ENCODE measurements around the gene RANBP17.

GRCh38 chr5:170821257-170821800 lies 40.5 kb upstream of the RANBP17 start:
- TF ChIP-seq BCLAF1 (IDR thresholded peaks at IDR 0.05; ENCODE audit: borderline replicate concordance in 1 of 2, control insufficient read depth in 1 of 2, low read depth in 2 of 2, low read length in 1 of 2) (no peak), REST (IDR thresholded peaks at IDR 0.05; ENCODE audit: borderline replicate concordance) (no peak), REST (CRISPR knock-in tag; IDR thresholded peaks at IDR 0.05; ENCODE audit: low read depth) (no peak), NR2C2 (CRISPR knock-in tag; IDR thresholded peaks at IDR 0.05) (no peak), NR2C2 (tag; IDR thresholded peaks at IDR 0.05) (no peak), SP2 (IDR thresholded peaks at IDR 0.05; ENCODE audit: extremely low read depth, low read depth, low read length, poor library complexity, severe bottlenecking) (no peak), IRF1 (CRISPR knock-in tag; IDR thresholded peaks at IDR 0.05; ENCODE audit: borderline replicate concordance) (no peak), XRCC5 (IDR thresholded peaks at IDR 0.05; ENCODE audit: low read depth, low read length) (no peak), ZNF395 (CRISPR knock-in tag; IDR thresholded peaks at IDR 0.05) (no peak), ATF7 (IDR thresholded peaks at IDR 0.05) (no peak), POLR2AphosphoS5 (IDR thresholded peaks at IDR 0.05; ENCODE audit: control insufficient read depth, insufficient read depth, low read depth, low read length) (no peak), ZNF75A (CRISPR knock-in tag; IDR thresholded peaks at IDR 0.05) (no peak), RCOR1 (IDR thresholded peaks at IDR 0.05; ENCODE audit: borderline replicate concordance in 1 of 2, low read depth in 2 of 2, low read length in 2 of 2) (no peak), ZNF239 (CRISPR knock-in tag; IDR thresholded peaks at IDR 0.05) (no peak), HDGF (IDR thresholded peaks at IDR 0.05) (no peak), HDAC2 (IDR thresholded peaks at IDR 0.05) (no peak)

Data from K562 (cell line).